HL-60 (cell line): Measurements from ENCODE around the gene AGAP1.

Experiments
- CTCF ChIP-seq: IDR thresholded peaks from one replicate; pipeline ENCODE4 v1.5.1; 2011; ENCODE audit warnings: low read length, control low read depth, inconsistent platforms; ENCODE audit not compliant: insufficient read depth
- GABPA ChIP-seq: IDR thresholded peaks from 2 replicates; pipeline ENCODE4 v1.6.1; 2012; ENCODE audit warnings: low read depth
- POLR2AphosphoS5 ChIP-seq: IDR thresholded peaks from 2 replicates; pipeline ENCODE4 v1.6.1; 2012; ENCODE audit warnings: low read depth
- REST ChIP-seq: IDR thresholded peaks from 2 replicates; pipeline ENCODE4 v1.6.1; 2012; ENCODE audit warnings: low read depth; ENCODE audit not compliant: insufficient replicate concordance

- TF ChIP-seq CTCF (no peak), REST (no peak), POLR2AphosphoS5 (no peak), GABPA (no peak)
Observed at GRCh38 chr2:235903782-235904584, 410.1 kb downstream of the AGAP1 start.
